K562 (cell line): ENCODE data around the gene AKAP6. TPM values are rescaled to one million over a fixed set of nuclear protein-coding genes. Genes with fewer than 3 reads are reported as not detected.

Experiments
- ATAC-seq: fragments of 200-7000 bp; cut with Tn5 transposase; 3 replicates; pipeline ENCODE4 v1.9.1; 2020; ENCODE audit warnings: moderate library complexity
- BruUV-seq: library from RNA; stranded (reverse); fragments of 400-500 nt; replicated peaks from 2 replicates; lab custom pipeline; 2021; lab: Mats Ljungman, UMichigan
- CTCF ChIA-PET: fragments of 300-600 bp; formaldehyde crosslinking; extraction: SDS; loops from one replicate; lab custom pipeline; 2021; ENCODE audit warnings: low intra/inter-chr PET ratio; lab: Yijun Ruan, JAX
- POLR2A ChIA-PET: fragments of 300-600, 350-650 bp; sonication (Branson Sonifier 250); formaldehyde crosslinking; extraction: SDS; loops from one replicate; lab custom pipeline; 2021; ENCODE audit warnings: antibody characterized with exemption, inconsistent platforms; lab: Yijun Ruan, JAX
- DNase-seq, 4 experiments: peaks; one replicate each; pipeline versions ENCODE4 v3.0.0 to v3.0.0-alpha.2; 2011 to 2018; ENCODE audit warnings: low spot score in 3 of 4, mixed read lengths in 3 of 4; ENCODE audit errors: extremely low read depth in 1 of 4
- FAIRE-seq: peaks from 2 replicates; lab custom pipeline; 2011; peaks lifted over from hg19 to GRCh38; lab: Jason Lieb, UNC
- H2AFZ ChIP-seq: 2 replicates; pipeline ENCODE4 v1.6.0; 2011; ENCODE audit warnings: low read depth, low read length, control low read depth, inconsistent platforms
- H3K27ac ChIP-seq: fragments of 200-600 bp; 3 replicates; pipeline ENCODE4 v1.8.0; 2011; ENCODE audit warnings: low read depth, mild to moderate bottlenecking, control low read depth, inconsistent platforms, low read length, moderate library complexity, mixed read lengths; ENCODE audit errors: extremely low read depth
- H3K27me3 ChIP-seq, 2 experiments: fragments of 300-600 bp in 1 of 2; 2 replicates in 1 of 2; 3 replicates in 1 of 2; pipeline versions ENCODE4 v1.6.0 to v1.8.0; 2011; ENCODE audit warnings: inconsistent platforms in 2 of 2, low read length in 2 of 2, mild to moderate bottlenecking in 1 of 2, mixed read lengths in 1 of 2, moderate library complexity in 1 of 2; ENCODE audit not compliant: control insufficient read depth in 2 of 2, insufficient read depth in 2 of 2
- H3K36me3 ChIP-seq: fragments of 300-600 bp; 3 replicates; pipeline ENCODE4 v1.8.0; 2011; ENCODE audit warnings: mild to moderate bottlenecking, low read length, inconsistent platforms; ENCODE audit not compliant: control insufficient read depth, insufficient read depth
- H3K4me1 ChIP-seq, 2 experiments: fragments of 200-600 bp in 1 of 2; replicated peaks in 1 of 2; 2 replicates in 1 of 2; 3 replicates in 1 of 2; pipeline versions ENCODE4 v1.5.1 to v1.8.0; 2011; ENCODE audit warnings: inconsistent platforms in 2 of 2, low read length in 2 of 2, mild to moderate bottlenecking in 1 of 2, mixed read lengths in 1 of 2, moderate library complexity in 1 of 2; ENCODE audit not compliant: control insufficient read depth in 2 of 2, insufficient read depth in 2 of 2
- H3K4me2 ChIP-seq: 2 replicates; pipeline ENCODE4 v1.6.1; 2011; ENCODE audit warnings: low read length, control low read depth, inconsistent platforms, mixed read lengths; ENCODE audit not compliant: insufficient read depth
- H3K4me3 ChIP-seq: fragments of 200-600 bp; sonication (generic), shearing (Covaris generic); 2 replicates; pipeline ENCODE4 v1.5.1; 2016; ENCODE audit warnings: control low read depth, inconsistent platforms
- H3K79me2 ChIP-seq: fragments of 200-600 bp; 3 replicates; pipeline ENCODE4 v1.8.0; 2011; ENCODE audit warnings: low read length, inconsistent platforms; ENCODE audit not compliant: control insufficient read depth, insufficient read depth
- H3K9ac ChIP-seq, 2 experiments: 2 replicates each; pipeline versions ENCODE4 v1.6.0 to v1.6.1; 2011; ENCODE audit warnings: low read depth in 2 of 2, low read length in 2 of 2, control low read depth in 1 of 2, inconsistent platforms in 1 of 2, mild to moderate bottlenecking in 1 of 2, mixed read lengths in 1 of 2; ENCODE audit not compliant: insufficient read depth in 1 of 2
- H3K9me1 ChIP-seq: one replicate; pipeline ENCODE4 v1.6.0; 2011; ENCODE audit warnings: inconsistent platforms, mild to moderate bottlenecking, low read length, moderate library complexity; ENCODE audit not compliant: control insufficient read depth, insufficient read depth
- H3K9me3 ChIP-seq: replicated peaks from 2 replicates; pipeline ENCODE4 v1.5.1; 2011; ENCODE audit warnings: low read depth, low read length, inconsistent platforms; ENCODE audit not compliant: control insufficient read depth, insufficient read depth
- H4K20me1 ChIP-seq: replicated peaks from 2 replicates; pipeline ENCODE4 v1.6.1; 2011; ENCODE audit warnings: low read length, inconsistent platforms, mixed read lengths; ENCODE audit not compliant: control insufficient read depth, insufficient read depth
- CEBPG ChIP-seq, 3 experiments: fragments of 200-800 bp in 1 of 3; sonication (Bioruptor generic) in 1 of 3; sonication (generic) in 1 of 3; formaldehyde crosslinking in 1 of 3; IDR thresholded peaks in 2 of 3; conservative IDR thresholded peaks in 1 of 3; 2 replicates each; pipeline versions ENCODE4 v1.6.1 to v1.8.0; 2016 to 2022; ENCODE audit warnings: missing compliant biosample characterization in 2 of 3, missing genetic modification characterization in 2 of 3, mild to moderate bottlenecking in 1 of 3, missing genetic modification reagents in 1 of 3
- CXXC5 ChIP-seq: fragments of 250-450 bp; sonication (Bioruptor Pico); IDR thresholded peaks from 2 replicates; pipeline ENCODE4 v1.8.0; 2022; ENCODE audit warnings: inconsistent platforms, mild to moderate bottlenecking, moderate library complexity
- RAD21 ChIP-seq, 2 experiments: fragments of 250-450 bp in 1 of 2; fragments of 450-650 bp in 1 of 2; sonication (Bioruptor Pico) in 1 of 2; formaldehyde crosslinking in 1 of 2; IDR thresholded peaks in 1 of 2; conservative IDR thresholded peaks in 1 of 2; 2 replicates each; pipeline versions ENCODE4 v1.4.0 to v1.8.0; 2020 to 2022; ENCODE audit warnings: mild to moderate bottlenecking in 2 of 2, moderate library complexity in 1 of 2
- SMC3 ChIP-seq: conservative IDR thresholded peaks from 2 replicates; pipeline ENCODE4 v1.6.1; 2011; ENCODE audit warnings: low read depth, low read length, improper control_type of control experiment; ENCODE audit not compliant: insufficient read depth
- TBL1XR1 ChIP-seq, 2 experiments: IDR thresholded peaks; 2 replicates each; pipeline ENCODE4 v1.6.1; 2012; ENCODE audit warnings: improper control_type of control experiment in 2 of 2, low read length in 2 of 2, mild to moderate bottlenecking in 1 of 2
- TEAD2 ChIP-seq: fragments of 450-650 bp; IDR thresholded peaks from 2 replicates; pipeline ENCODE4 v1.6.1; 2016; ENCODE audit warnings: missing genetic modification characterization, control low read depth, missing compliant biosample characterization
- ZNF354B ChIP-seq: fragments of 250-450 bp; sonication (Bioruptor Pico); IDR thresholded peaks from 2 replicates; pipeline ENCODE4 v1.4.0; 2020
- WGBS: fragments of 100-300 bp; shearing (Covaris generic); methylation state at CpG from one replicate; pipeline ENCODE4 v1.1.6; 2016; ENCODE audit warnings: low coverage, mixed read lengths; ENCODE audit not compliant: insufficient coverage; ENCODE audit errors: missing lambda C conversion rate; 5-methylcytosine and 5-hydroxymethylcytosine counted together
- in situ Hi-C: fragments of 300-500 bp; cut with MboI; formaldehyde crosslinking; loops from 4 replicates; pipeline ENCODE4 v1.15.0; 2018; ENCODE audit warnings: inconsistent platforms, mixed read lengths
- intact Hi-C: fragments of 100-400 bp; cut with micrococcal nuclease; formaldehyde crosslinking; loops from 2 replicates; pipeline ENCODE4 v1.14.2; 2022
- polyA plus RNA-seq, 8 experiments: library from polyadenylated mRNA; depleted of rRNA in 4 of 8; stranded (reverse) in 5 of 8; unstranded in 3 of 8; fragments of >200 nt; fragmentation: Nextera tagmentation in 2 of 8; fragmentation: Illumina TruSeq in 1 of 8; extraction: Ambion mirVana in 2 of 8; extraction: Trizol in 1 of 8; gene quantifications; 2 replicates each; pipeline versions ENCODE4 v1.2.1 to v1.2.3, GENCODE V29; 2011 to 2014; ENCODE audit warnings: inconsistent platforms in 1 of 8, missing spikeins in 1 of 8
- total RNA-seq, 7 experiments: library from RNA; depleted of rRNA in 6 of 7; stranded (reverse); fragments of >200 nt in 6 of 7; fragmentation: Illumina TruSeq in 2 of 7; extraction: Trizol in 2 of 7; gene quantifications; 2 replicates each; pipeline versions ENCODE4 v1.2.1 to v1.2.3, GENCODE V29; 2011 to 2021; ENCODE audit warnings: low replicate concordance in 1 of 7
- TF ChIP-seq, protein P1 (sequence below), 2 experiments: fragments of 450-650 bp in 1 of 2; sonication (generic) in 1 of 2; formaldehyde crosslinking in 1 of 2; IDR thresholded peaks in 1 of 2; conservative IDR thresholded peaks in 1 of 2; 2 replicates each; pipeline versions ENCODE4 v1.6.1 to v1.8.1; 2016 to 2023; ENCODE audit warnings: mild to moderate bottlenecking in 2 of 2, moderate library complexity in 2 of 2, inconsistent platforms in 1 of 2, missing genetic modification reagents in 1 of 2
- TF ChIP-seq, protein P2 (sequence below): fragments of 450-650 bp; formaldehyde crosslinking; IDR thresholded peaks from 2 replicates; pipeline ENCODE4 v1.4.0; 2020; ENCODE audit warnings: mild to moderate bottlenecking, moderate library complexity
- TF ChIP-seq, protein P3 (sequence below): sonication (generic); formaldehyde crosslinking; IDR thresholded peaks from 2 replicates; pipeline ENCODE4 v1.8.1; 2023; ENCODE audit warnings: mild to moderate bottlenecking, missing genetic modification reagents, moderate library complexity
- TF ChIP-seq, protein P4 (sequence below): fragments of 250-450 bp; sonication (Bioruptor Pico); IDR thresholded peaks from 2 replicates; pipeline ENCODE4 v1.8.0; 2021; ENCODE audit warnings: mild to moderate bottlenecking, moderate library complexity
- TF ChIP-seq, protein P5 (sequence below): sonication (generic); formaldehyde crosslinking; IDR thresholded peaks from 2 replicates; pipeline ENCODE4 v1.8.1; 2022; ENCODE audit warnings: missing genetic modification reagents

AKAP6 gene
- total and polyA plus RNA-seq, 9 of the 15 experiments (the other 6 are each of a cell fraction or from before 2014, with no cell fraction given), result 0.03 to 1.7 (median 0.48) TPM

DNA sequence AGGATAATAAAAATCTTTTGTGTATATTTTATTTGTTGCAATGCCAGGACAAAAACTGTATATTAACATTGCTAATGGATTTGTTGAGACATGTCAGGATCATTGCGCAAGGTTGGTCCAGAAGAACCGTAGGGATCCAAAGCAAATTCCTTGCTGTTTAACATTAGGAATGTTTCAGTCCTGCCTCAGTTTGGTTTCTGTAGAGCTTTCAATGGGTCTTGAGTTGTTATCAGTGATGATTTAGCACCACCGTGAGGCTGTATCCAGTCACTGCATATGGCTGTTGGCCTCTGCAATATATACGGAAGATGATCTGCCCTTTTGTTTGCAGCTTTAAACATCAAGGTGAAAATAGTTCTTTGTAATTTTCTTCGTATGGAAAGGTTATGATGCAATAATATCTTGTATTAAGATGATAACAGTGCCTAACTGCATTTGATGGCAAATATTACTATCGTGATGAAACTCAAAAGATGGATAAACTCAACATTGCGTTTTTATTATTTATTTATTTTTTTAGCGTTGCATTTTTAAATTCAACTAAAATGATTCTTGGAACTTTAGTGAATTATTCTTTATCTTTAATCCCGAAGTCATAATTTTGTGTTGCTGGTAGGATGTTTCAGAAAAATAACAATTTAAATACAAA, 231.2 kb downstream of the AKAP6 start:
- Histone ChIP-seq H3K27ac (no peak overlapping the region), H3K4me3 (no peak overlapping the region), H3K9me3 (no peaks in the 10 kb centered on the region), H3K9ac (no peak overlapping the region), H3K9me1 (no peaks in the 10 kb centered on the region), H3K79me2 (no peaks in the 10 kb centered on the region), H4K20me1 (no peaks in the 10 kb centered on the region), H3K27me3 (no peaks in the 10 kb centered on the region), H3K4me1 (no peaks in the 10 kb centered on the region), H3K4me2 (no peak overlapping the region), H2AFZ (no peak overlapping the region), H3K36me3 (no peaks in the 10 kb centered on the region)
- POLR2A ChIA-PET, result no interaction called here
- intact Hi-C loops (loop anchor here (5.0 to 10.0 kb wide), 2 partner anchors 308 to 626 kb away; no protein-coding TSS in a partner anchor), in situ Hi-C loops (no loop called here)
- ATAC-seq, result peak; percentile 76
- FAIRE-seq, result peak; percentile 82
- CTCF ChIA-PET, result no interaction called here
- WGBS, result 2% methylated on average over 9 of the region's 9 CpGs
- BruUV-seq, result no TSS peak
- peak; percentile 40 to 56 (median 44) for DNase-seq
- TF ChIP-seq, protein P1, sequence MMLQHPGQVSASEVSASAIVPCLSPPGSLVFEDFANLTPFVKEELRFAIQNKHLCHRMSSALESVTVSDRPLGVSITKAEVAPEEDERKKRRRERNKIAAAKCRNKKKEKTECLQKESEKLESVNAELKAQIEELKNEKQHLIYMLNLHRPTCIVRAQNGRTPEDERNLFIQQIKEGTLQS (IDR thresholded peaks at IDR 0.05), result peak; percentile 63; the same call in 1 of the 2 replicates
- TF ChIP-seq, protein P1 (CRISPR knock-in tag; conservative IDR thresholded peaks at IDR 0.05), result no peak
- TF ChIP-seq SMC3 (peak; percentile 44), TEAD2 (tag) (no peak), TBL1XR1 (IDR thresholded peaks at IDR 0.05; ENCODE audit: low read length in 2 of 2) (no peak), CEBPG (CRISPR knock-in tag; IDR thresholded peaks at IDR 0.05) (no peak), CEBPG (tag; conservative IDR thresholded peaks at IDR 0.05 in 1 of 2, IDR thresholded peaks at IDR 0.05 in 1 of 2) (peak; percentile 77 to 91), CXXC5 (CRISPR knock-in tag) (no peak), ZNF354B (CRISPR knock-in tag) (no peak), RAD21 (CRISPR knock-in tag; conservative IDR thresholded peaks at IDR 0.05 in 1 of 2, IDR thresholded peaks at IDR 0.05 in 1 of 2) (peak; percentile 73 to 74)
- TF ChIP-seq, protein P2, sequence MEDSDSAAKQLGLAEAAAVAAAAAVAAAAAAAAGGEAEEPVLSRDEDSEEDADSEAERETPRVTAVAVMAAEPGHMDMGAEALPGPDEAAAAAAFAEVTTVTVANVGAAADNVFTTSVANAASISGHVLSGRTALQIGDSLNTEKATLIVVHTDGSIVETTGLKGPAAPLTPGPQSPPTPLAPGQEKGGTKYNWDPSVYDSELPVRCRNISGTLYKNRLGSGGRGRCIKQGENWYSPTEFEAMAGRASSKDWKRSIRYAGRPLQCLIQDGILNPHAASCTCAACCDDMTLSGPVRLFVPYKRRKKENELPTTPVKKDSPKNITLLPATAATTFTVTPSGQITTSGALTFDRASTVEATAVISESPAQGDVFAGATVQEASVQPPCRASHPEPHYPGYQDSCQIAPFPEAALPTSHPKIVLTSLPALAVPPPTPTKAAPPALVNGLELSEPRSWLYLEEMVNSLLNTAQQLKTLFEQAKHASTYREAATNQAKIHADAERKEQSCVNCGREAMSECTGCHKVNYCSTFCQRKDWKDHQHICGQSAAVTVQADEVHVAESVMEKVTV (CRISPR knock-in tag), result peak; percentile 74
- TF ChIP-seq, protein P3, sequence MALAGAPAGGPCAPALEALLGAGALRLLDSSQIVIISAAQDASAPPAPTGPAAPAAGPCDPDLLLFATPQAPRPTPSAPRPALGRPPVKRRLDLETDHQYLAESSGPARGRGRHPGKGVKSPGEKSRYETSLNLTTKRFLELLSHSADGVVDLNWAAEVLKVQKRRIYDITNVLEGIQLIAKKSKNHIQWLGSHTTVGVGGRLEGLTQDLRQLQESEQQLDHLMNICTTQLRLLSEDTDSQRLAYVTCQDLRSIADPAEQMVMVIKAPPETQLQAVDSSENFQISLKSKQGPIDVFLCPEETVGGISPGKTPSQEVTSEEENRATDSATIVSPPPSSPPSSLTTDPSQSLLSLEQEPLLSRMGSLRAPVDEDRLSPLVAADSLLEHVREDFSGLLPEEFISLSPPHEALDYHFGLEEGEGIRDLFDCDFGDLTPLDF, result no peak
- TF ChIP-seq, protein P4, sequence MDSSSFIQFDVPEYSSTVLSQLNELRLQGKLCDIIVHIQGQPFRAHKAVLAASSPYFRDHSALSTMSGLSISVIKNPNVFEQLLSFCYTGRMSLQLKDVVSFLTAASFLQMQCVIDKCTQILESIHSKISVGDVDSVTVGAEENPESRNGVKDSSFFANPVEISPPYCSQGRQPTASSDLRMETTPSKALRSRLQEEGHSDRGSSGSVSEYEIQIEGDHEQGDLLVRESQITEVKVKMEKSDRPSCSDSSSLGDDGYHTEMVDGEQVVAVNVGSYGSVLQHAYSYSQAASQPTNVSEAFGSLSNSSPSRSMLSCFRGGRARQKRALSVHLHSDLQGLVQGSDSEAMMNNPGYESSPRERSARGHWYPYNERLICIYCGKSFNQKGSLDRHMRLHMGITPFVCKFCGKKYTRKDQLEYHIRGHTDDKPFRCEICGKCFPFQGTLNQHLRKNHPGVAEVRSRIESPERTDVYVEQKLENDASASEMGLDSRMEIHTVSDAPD (CRISPR knock-in tag), result no peak
- TF ChIP-seq, protein P5, sequence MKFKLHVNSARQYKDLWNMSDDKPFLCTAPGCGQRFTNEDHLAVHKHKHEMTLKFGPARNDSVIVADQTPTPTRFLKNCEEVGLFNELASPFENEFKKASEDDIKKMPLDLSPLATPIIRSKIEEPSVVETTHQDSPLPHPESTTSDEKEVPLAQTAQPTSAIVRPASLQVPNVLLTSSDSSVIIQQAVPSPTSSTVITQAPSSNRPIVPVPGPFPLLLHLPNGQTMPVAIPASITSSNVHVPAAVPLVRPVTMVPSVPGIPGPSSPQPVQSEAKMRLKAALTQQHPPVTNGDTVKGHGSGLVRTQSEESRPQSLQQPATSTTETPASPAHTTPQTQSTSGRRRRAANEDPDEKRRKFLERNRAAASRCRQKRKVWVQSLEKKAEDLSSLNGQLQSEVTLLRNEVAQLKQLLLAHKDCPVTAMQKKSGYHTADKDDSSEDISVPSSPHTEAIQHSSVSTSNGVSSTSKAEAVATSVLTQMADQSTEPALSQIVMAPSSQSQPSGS (CRISPR knock-in tag), result no peak
